Epithelial cell of proximal tubule (primary cell): ENCODE data around the gene SHF. TPM values are rescaled to one million over a fixed set of nuclear protein-coding genes. Genes with fewer than 3 reads are reported as not detected.

Source experiments
- DNase-seq: peaks from one replicate; pipeline ENCODE4 v3.0.0-alpha.2; 2011; ENCODE audit warnings: low read depth
- H3K4me3 ChIP-seq: 2 replicates; pipeline ENCODE4 v1.5.1; 2011; ENCODE audit warnings: low read depth, mild to moderate bottlenecking, low read length
- CTCF ChIP-seq: conservative IDR thresholded peaks from 2 replicates; pipeline ENCODE4 v1.5.1; 2012; ENCODE audit warnings: low read depth, mild to moderate bottlenecking, low read length
- total RNA-seq: library from RNA; depleted of rRNA; stranded (reverse); fragments of >200 nt; gene quantifications from 2 replicates; pipeline ENCODE4 v1.2.3, GENCODE V29; 2015

The SHF gene
- total RNA-seq, 1 donor from 2014 or later = 1.1 TPM

DNA sequence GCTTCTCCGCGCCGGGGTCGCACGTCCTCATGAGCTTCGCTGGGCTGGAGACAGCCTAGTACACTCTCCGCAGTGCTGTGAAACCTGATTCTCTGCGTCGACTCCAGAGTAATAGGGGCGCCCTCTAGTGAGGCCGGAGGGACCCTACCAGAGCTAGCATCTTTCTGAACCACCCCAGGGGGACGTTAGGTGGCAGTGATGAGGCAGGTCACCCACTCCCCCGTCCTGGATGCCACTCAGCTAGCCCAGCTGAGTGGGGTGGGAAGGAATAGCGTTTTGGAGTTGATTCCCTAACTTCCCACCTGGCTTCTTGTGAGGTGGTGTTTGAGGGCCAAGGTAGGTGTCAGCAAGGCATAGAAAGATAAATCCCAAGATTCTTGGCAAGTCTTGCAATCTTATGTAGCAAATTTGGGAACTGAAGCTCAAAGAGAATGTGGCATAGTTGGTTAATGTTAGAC, 69.6 kb downstream of the SHF start:
- peak; percentile 30 for DNase-seq
- TF ChIP-seq CTCF = peak; percentile 100
- H3K4me3 ChIP-seq = peak overlapping the region; percentile 14

- peak overlapping the region; percentile 14 for H3K4me3 ChIP-seq
- no peak for TF ChIP-seq CTCF
- DNase-seq = no peak
Observed at GRCh38 chr15:45117308-45118130, 70.2 kb downstream of the SHF start.

Other genes with a start within 250 kb of the SHF start
- not detected in 2 replicates for gene TERB2, start 231.3 kb downstream of the SHF start, total RNA-seq
- gene SORD, start 164.8 kb downstream of the SHF start, total RNA-seq = 32.7 and 36.2 TPM in 2 replicates
- not detected in 2 replicates for gene DUOX2, start 73.8 kb downstream of the SHF start, total RNA-seq
- gene DUOXA2, start 73.6 kb downstream of the SHF start, total RNA-seq = not detected in 2 replicates
- gene DUOXA1, start 58.1 kb downstream of the SHF start, total RNA-seq = 0.46 TPM in 1 of 2 replicates, not detected in the other
- gene DUOX1, start 58.0 kb downstream of the SHF start, total RNA-seq = 0.12 and 0.22 TPM in 2 replicates
- not detected in 2 replicates for gene SLC28A2, start 64.3 kb upstream of the SHF start, total RNA-seq
- 4.7 and 9.9 TPM in 2 replicates for gene GATM, start 190.6 kb upstream of the SHF start, total RNA-seq